Tibial nerve (tissue), 3 donors: ENCODE data around the gene SPNS3.

Experiments used
- POLR2A ChIP-seq, 2 donors: fragments of 450-650 bp; IDR thresholded peaks; one replicate each; pipeline ENCODE4 v1.6.1; 2017; ENCODE audit warnings: antibody characterized with exemption in 2 of 2, mild to moderate bottlenecking in 2 of 2, moderate library complexity in 2 of 2
- TF ChIP-seq, protein P1 (sequence below), 5 experiments: fragments of 200-600 bp in 3 of 5; fragments of 450-650 bp in 2 of 5; sonication (generic) in 3 of 5; IDR thresholded peaks; one replicate each; pipeline ENCODE4 v1.5.1; 2016 to 2019; ENCODE audit warnings: antibody characterized with exemption in 5 of 5, mild to moderate bottlenecking in 3 of 5, moderate library complexity in 2 of 5

DNA sequence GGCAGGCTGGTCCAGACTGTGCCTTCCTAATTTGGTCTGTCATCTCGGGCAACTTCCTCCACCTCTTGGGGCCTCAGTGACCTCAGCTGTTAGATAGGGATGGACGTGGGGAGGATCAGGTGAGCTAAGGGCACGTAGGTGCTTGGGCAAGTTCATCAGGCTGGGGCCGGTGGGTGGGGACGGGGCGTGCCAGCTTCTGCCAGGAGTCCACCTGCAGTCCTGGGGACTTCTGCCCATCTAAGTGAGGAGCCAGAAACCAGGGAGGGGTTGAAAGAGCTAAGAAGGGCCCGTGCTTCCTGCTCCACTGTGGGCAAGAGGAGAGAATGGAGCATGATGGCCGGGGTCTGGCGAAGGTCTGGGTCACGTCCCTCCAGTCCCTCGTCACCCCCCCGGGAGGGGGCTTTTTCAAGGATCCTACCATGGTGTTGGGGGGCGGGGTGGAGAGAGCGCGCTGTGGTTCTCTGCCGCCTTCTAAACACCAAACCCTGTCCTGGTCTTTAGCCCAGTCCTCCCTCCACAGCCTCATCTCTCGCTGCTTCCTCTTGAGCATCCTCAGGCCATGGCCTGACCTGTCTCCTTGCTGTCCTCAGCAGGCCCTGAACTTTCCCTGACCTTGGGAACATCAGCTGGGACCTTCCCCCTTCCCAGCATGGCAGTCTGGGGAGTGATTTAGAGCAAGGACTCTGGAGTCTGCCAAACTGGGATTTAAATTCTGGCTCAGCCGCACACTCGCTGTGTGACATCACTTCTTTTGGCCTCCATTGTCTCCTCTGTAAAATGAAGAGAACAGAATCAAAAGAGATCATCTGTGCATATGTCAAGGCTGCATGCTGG lies 86.5 kb downstream of the SPNS3 start:
- TF ChIP-seq, protein P1, sequence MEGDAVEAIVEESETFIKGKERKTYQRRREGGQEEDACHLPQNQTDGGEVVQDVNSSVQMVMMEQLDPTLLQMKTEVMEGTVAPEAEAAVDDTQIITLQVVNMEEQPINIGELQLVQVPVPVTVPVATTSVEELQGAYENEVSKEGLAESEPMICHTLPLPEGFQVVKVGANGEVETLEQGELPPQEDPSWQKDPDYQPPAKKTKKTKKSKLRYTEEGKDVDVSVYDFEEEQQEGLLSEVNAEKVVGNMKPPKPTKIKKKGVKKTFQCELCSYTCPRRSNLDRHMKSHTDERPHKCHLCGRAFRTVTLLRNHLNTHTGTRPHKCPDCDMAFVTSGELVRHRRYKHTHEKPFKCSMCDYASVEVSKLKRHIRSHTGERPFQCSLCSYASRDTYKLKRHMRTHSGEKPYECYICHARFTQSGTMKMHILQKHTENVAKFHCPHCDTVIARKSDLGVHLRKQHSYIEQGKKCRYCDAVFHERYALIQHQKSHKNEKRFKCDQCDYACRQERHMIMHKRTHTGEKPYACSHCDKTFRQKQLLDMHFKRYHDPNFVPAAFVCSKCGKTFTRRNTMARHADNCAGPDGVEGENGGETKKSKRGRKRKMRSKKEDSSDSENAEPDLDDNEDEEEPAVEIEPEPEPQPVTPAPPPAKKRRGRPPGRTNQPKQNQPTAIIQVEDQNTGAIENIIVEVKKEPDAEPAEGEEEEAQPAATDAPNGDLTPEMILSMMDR (IDR thresholded peaks at IDR 0.05) = no peak
- TF ChIP-seq POLR2A (IDR thresholded peaks at IDR 0.05) = no peak
